MG63 (cell line): ENCODE results near the gene CTCFL. TPM values are rescaled to one million over a fixed set of nuclear protein-coding genes. Genes with fewer than 3 reads are reported as not detected.

Source experiments
- DNase-seq: peaks from one replicate; pipeline ENCODE4 v3.0.0-alpha.2; 2020
- H3K27me3 ChIP-seq: fragments of 250-450 bp; sonication (Bioruptor Pico); 2 replicates; pipeline ENCODE4 v1.5.1; 2020; ENCODE audit warnings: mild to moderate bottlenecking, moderate library complexity
- H3K36me3 ChIP-seq: fragments of 250-450 bp; sonication (Bioruptor Pico); 2 replicates; pipeline ENCODE4 v1.5.1; 2020; ENCODE audit warnings: mild to moderate bottlenecking, moderate library complexity
- H3K4me3 ChIP-seq: fragments of 250-450 bp; sonication (Bioruptor Pico); 2 replicates; pipeline ENCODE4 v1.5.1; 2020; ENCODE audit warnings: mild to moderate bottlenecking, moderate library complexity
- H3K9me3 ChIP-seq: fragments of 250-450 bp; sonication (Bioruptor Pico); 2 replicates; pipeline ENCODE4 v1.5.1; 2020; ENCODE audit warnings: mild to moderate bottlenecking, moderate library complexity
- total RNA-seq: library from RNA; depleted of rRNA; stranded (reverse); fragments of >200 nt; shearing (Covaris generic); gene quantifications from 2 replicates; pipeline ENCODE4 v1.2.3, GENCODE V29; 2014; ENCODE audit warnings: low replicate concordance; rRNA removed

CTCFL gene, protein sequence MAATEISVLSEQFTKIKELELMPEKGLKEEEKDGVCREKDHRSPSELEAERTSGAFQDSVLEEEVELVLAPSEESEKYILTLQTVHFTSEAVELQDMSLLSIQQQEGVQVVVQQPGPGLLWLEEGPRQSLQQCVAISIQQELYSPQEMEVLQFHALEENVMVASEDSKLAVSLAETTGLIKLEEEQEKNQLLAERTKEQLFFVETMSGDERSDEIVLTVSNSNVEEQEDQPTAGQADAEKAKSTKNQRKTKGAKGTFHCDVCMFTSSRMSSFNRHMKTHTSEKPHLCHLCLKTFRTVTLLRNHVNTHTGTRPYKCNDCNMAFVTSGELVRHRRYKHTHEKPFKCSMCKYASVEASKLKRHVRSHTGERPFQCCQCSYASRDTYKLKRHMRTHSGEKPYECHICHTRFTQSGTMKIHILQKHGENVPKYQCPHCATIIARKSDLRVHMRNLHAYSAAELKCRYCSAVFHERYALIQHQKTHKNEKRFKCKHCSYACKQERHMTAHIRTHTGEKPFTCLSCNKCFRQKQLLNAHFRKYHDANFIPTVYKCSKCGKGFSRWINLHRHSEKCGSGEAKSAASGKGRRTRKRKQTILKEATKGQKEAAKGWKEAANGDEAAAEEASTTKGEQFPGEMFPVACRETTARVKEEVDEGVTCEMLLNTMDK
- not detected in 2 replicates for total RNA-seq

DNA sequence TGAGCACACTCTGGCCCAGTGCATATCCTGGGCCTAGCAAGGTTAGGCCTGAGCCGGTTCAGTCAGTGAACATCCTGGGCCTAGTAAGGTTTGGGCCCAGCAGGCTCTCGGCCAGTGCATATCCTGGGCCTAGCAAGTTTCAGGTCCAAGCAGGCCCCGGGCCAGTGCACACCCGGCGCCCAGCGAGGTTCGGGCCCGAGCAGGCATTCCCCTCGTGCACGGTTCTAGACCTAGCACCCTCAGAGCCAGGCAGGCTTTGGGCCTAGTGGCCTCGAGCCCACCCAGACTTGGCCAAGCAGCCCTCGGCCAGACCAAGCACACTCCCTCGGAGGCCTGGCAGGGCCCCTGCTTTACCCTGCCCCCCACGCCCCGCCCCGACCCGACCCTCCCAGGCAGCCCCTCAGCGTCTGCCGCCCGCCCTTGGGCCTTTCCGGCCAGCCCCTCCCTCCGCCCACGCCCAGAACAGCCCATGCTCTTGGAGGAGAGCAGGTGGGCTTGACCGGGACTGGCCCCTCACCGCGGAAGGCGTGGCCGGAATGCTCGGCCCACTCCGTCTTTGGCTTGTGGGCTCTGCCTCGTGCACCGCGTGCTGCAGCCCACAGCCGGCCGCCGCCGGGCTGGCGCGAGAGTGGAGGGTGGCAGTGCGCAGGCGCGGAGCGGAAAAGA, at the start of gene CTCFL:
CTCFL (minus strand) TSS at position 630 of the 666 bp plus-strand sequence. CDS start 935 bp downstream, outside the sequence.
- DNase-seq: no peak
- Histone ChIP-seq H3K27me3 (no peaks in the 10 kb centered on the region), H3K4me3 (no peak within 1 kb of the TSS), H3K9me3 (no peaks in the 10 kb centered on the region), H3K36me3 (no peaks in the 10 kb centered on the region)

DNA sequence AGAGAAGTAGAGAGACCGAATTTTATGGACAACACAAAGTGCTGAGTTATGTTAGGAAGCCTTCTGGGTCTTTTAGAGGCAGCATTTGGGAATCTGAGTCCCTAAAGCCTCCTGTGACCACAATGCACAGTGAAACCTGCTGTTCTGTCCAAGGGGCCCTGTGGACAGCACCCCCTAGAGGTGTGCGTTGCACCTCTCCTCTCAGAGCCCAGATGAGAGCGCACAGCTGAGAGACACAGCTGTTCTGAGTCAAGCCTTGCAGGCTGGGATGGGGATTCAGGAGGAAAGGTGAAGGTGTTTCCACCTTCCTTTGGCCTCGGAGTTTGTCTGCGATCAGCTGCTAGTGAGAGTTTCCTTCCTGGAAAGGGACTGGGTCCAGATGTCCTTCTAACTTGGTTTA, 49.0 kb upstream of the CTCFL start:
- Histone ChIP-seq H3K27me3 (peaks cover 19% of the 10 kb centered on the region), H3K36me3 (no peaks in the 10 kb centered on the region), H3K9me3 (no peaks in the 10 kb centered on the region), H3K4me3 (no peak overlapping the region)
- no peak for DNase-seq

DNA sequence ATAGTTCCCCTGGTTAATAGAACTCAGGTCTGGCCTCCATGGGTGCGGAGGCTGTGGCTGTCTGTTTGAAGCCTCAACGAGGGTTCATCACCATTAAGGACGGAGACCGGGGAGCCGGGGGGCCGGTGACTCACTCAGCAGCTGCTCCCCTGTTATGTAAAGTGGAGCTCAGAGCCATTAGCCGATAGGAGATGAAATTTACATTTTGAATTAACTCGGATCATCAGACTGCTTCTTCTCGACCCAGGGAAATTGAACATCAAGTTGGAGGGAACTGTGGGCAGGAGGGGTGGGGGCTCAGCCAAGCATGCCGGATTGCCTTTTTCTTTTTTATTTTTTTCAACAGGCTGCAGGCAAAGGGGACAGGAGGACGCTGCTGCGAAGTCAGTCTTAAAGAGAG, 48.3 kb upstream of the CTCFL start:
- Histone ChIP-seq H3K36me3 (no peaks in the 10 kb centered on the region), H3K4me3 (no peak overlapping the region), H3K9me3 (no peaks in the 10 kb centered on the region), H3K27me3 (peaks cover 17% of the 10 kb centered on the region)
- DNase-seq: no peak

DNA sequence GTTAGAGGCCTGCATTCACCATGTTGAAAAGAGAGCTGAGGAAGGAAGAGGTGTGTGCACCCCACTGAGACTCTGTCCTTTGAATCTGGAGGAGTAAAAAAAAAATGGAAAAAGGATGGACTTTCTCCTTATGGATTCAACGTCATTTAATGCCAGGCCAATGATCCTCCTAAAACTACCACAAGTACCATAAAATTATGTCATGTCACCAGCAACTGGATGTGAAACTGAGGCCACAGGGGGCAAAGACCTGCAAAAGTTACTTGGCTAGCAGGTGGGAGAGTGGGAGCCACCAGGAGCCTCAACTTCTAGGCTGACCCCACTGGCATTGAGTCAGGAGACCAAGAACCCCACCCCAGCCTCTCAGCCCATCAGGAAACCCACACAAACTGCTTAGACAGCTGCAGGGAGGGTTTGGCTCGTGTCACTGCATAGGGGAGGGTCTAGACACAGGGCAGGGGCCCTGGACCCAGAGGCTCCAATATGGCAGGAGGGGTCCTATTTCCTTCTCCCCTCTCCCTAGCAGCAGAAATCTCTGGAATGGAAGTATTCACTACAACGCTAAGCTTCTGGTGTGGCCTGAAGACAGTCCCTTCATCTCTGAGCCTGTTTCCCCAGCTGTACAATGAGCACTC, 47.0 kb upstream of the CTCFL start:
- DNase-seq: no peak
- no peaks in the 10 kb centered on the region for H3K36me3 ChIP-seq
- no peaks in the 10 kb centered on the region for H3K9me3 ChIP-seq
- H3K27me3 ChIP-seq: peaks cover 28% of the 10 kb centered on the region
- H3K4me3 ChIP-seq: no peak overlapping the region

DNA sequence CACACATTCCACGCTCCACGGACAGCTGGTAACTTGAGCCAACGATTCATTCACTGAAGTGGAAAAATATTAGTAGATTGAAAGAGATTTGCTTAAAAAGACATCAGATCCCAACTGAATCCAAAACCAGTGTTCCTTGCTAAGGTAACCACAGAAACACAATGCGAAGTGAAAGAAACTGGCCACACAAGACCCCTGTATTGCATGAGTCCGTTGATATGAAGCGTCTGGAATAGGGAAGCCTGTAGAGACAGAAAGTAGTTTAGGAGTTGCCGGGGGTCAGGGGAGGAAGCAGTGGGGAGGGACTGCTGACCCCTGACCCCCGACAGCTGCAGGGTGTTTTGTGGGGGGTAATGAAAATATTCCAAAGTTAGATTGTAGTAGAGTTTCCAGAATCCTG, 46.0 kb upstream of the CTCFL start:
- H3K9me3 ChIP-seq: no peaks in the 10 kb centered on the region
- no peak overlapping the region for H3K4me3 ChIP-seq
- H3K27me3 ChIP-seq: peaks cover 28% of the 10 kb centered on the region
- no peaks in the 10 kb centered on the region for H3K36me3 ChIP-seq
- no peak for DNase-seq

DNA sequence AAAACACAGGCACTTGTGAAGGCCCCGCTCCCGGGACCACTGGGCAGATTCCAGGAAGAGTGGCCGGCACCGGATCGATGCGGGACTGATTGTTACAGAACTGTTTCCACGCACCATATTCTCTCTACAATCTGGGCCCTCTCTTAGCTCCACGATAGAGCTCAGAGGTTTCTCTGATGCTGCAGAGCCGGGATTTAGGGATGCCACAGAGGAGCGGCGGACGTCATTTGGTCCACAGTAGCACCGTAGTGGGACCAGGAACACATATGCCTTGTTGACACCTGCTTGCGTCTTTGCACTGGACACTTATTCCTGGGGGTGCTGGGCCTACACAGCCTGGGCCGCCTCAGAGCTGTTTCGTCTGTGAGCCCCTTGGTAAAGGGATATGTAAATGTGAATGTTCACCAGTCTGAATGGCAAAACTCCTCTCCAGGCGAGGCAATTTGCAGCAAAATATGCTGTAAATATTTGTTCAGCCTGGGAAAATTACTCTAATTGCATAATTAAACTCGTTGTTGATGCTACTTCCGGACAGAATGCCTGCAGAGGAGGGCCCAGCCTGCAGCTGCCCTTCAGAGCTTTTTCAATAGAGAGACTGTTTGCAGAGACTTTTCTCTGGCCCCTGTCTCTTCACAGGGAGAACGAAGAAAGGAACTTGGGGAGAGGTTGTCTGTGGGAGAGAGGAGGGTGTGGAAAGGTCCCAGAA, 45.4 kb upstream of the CTCFL start:
- no peak for DNase-seq
- H3K27me3 ChIP-seq: peaks cover 31% of the 10 kb centered on the region

DNA sequence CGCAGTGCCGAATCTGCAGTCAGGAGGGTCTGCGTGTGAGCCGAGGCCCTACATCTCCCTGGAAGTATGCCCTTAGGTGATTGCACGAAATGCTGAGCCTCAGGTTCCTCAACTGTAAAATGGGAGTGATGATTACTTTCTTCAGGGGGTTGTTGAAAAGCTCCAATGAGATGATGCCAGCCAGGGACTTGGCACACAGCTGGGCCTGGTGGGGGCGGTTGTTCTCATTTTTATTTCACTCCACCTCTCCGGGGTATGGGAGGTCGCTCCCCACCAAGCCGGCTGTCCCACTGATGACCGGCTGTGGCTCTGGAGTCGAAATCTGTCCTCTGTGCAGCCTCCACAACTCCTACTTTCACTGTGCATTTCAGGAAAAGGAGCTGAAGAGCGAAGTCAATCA, 44.0 kb upstream of the CTCFL start:
- DNase-seq: no peak
- Histone ChIP-seq H3K27me3 (peaks cover 29% of the 10 kb centered on the region), H3K4me3 (no peak overlapping the region), H3K36me3 (no peaks in the 10 kb centered on the region), H3K9me3 (no peaks in the 10 kb centered on the region)

More for the DNA sequence above, 45.4 kb upstream of the CTCFL start:
- no peaks in the 10 kb centered on the region for H3K36me3 ChIP-seq
- no peak overlapping the region for H3K4me3 ChIP-seq
- no peaks in the 10 kb centered on the region for H3K9me3 ChIP-seq

DNA sequence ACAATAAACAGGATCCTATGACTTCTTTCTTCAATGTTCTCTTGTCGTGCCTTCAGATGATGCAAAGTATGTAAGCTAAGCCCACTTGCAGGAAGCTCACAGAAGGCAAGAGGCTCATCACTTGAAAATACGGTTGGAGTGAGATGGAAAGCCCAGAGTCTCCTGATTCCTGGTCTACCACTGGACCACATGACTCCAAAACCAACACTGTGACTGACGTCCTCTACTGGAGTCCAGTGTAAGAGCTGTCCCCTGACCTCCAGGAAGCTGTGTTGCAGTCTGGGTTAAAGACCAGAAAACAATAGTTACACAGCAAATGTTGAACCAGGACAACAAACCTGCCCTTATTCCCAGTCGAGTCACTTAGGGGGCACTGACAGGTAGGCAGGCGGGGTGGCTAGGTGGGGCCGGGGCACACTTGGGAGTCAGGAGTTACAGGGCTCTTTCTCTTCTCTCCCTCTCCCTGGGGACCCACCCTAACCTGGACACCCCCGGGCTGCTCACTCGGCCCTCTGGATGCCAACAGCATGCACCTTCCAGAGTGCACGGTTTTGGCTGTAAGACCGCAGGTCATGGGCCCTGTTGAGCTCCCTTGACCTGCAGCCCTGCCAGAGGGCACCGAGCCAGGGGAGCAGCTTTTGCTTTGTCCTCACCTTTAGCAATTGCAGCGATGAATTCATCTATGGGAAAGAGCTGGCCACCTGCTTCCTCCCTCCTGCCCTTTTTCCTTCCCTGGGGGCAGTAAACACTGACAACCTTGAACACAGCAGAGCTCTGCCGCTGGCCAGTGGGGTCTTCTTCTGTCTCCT, 43.4 kb upstream of the CTCFL start:
- Histone ChIP-seq H3K4me3 (no peak overlapping the region), H3K36me3 (no peaks in the 10 kb centered on the region), H3K9me3 (no peaks in the 10 kb centered on the region), H3K27me3 (peaks cover 29% of the 10 kb centered on the region)
- no peak for DNase-seq

DNA sequence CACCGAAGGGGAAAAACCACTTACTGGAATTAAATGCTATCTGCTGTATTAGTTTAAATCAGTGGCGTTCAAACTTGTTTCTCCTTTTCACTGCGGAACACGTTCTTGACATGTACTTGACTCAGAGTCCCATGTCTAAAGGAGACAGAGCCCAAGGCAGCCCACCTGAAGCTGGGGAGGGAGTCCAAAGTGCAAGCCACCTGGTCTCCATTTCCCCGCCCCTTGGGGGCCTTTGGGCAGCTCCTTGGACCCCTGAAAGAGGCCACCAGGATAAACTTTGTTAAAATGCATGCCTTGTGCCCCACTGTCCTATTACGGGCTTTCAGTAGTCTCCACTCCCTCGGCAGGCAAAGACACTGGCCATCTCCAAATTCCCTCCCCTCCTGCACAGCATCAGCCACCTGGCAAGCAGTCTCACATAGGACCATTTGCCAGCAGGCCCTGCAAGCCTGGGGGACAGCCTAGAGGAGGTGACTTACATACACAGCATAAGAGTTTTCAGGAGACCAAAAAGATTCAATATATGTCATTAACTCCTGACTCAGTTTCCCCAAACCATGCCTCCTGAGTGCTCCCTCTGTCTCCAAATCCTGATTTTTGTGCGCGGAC, 42.6 kb upstream of the CTCFL start:
- Histone ChIP-seq H3K27me3 (peaks cover 29% of the 10 kb centered on the region), H3K4me3 (no peak overlapping the region), H3K36me3 (no peaks in the 10 kb centered on the region), H3K9me3 (no peaks in the 10 kb centered on the region)
- no peak for DNase-seq

DNA sequence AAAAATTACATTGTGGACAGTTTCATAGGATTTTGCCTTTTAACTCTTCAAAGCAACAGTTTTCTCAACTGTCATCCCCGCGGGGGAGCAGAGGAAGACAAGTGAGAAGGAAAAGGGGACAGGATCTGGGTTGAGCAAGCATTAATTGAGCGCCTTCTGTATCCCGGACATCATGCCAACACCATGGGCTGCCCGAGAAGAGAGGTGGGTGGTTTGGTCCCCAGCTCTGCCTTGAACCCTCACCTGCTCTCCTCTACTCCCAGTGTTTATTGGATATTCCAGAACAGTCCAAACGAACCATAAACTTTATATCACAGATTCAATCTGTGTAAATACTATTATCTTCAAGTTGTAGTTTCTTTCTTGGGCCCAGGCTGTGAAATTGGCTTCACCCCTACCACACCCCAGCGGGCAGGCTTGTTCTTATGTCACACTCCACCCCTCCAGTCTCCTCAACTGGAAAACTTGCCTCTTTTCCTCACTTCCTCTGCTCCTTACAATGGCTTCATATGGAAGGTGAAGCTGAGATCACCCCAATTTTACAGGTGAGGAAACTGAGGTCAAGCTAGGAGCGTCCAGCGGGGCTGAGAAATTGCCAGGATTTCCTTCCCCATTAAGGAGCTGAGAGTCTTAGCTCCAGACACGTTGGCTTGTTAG, 42.0 kb upstream of the CTCFL start:
- H3K9me3 ChIP-seq: no peaks in the 10 kb centered on the region
- no peak for DNase-seq
- no peaks in the 10 kb centered on the region for H3K36me3 ChIP-seq
- H3K4me3 ChIP-seq: no peak overlapping the region
- peaks cover 29% of the 10 kb centered on the region for H3K27me3 ChIP-seq

DNA sequence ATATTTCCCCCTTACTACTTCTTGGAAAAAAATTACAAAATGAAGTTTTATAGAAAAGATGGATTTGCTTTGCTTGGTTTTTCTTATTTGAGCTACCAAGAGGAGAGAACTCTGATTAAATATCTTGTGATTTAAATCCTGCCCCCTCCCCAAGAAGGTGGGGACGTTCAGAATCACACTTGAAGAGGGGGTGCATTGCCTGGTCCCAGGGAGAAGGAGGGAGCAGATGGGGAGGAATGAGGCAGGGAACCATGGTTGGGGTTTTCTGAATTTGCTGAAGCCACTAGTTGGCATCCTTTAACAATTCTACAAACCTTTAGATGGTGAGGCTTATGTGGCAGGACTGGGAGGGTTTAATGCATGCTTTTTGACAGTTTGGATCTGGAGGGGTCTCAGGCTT, 41.5 kb upstream of the CTCFL start:
- no peak overlapping the region for H3K4me3 ChIP-seq
- DNase-seq: no peak
- H3K27me3 ChIP-seq: peaks cover 29% of the 10 kb centered on the region
- no peaks in the 10 kb centered on the region for H3K36me3 ChIP-seq
- H3K9me3 ChIP-seq: no peaks in the 10 kb centered on the region

DNA sequence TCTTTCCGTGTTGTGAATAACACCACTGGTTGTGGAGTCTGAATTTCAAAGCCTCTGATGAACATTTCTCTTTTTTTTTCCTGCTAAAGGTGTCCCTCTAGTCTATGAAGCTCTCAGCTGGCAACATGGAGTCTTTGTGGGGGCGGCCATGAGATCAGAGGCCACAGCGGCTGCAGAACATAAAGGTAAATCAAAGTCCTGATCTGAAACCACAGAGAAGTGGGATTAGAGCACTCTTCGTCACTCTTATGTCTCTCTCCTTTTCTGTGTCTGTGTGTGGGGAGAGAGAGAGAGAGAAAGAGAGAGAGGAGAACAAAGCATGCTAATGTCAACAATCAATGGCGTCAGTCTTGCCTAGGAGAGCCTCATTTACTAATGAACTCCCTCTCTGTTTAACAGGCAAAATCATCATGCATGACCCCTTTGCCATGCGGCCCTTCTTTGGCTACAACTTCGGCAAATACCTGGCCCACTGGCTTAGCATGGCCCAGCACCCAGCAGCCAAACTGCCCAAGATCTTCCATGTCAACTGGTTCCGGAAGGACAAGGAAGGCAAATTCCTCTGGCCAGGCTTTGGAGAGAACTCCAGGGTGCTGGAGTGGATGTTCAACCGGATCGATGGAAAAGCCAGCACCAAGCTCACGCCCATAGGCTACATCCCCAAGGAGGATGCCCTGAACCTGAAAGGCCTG, 40.2 kb upstream of the CTCFL start:
- H3K9me3 ChIP-seq: no peaks in the 10 kb centered on the region
- DNase-seq: no peak
- H3K27me3 ChIP-seq: peaks cover 34% of the 10 kb centered on the region
- no peak overlapping the region for H3K4me3 ChIP-seq
- H3K36me3 ChIP-seq: no peaks in the 10 kb centered on the region

DNA sequence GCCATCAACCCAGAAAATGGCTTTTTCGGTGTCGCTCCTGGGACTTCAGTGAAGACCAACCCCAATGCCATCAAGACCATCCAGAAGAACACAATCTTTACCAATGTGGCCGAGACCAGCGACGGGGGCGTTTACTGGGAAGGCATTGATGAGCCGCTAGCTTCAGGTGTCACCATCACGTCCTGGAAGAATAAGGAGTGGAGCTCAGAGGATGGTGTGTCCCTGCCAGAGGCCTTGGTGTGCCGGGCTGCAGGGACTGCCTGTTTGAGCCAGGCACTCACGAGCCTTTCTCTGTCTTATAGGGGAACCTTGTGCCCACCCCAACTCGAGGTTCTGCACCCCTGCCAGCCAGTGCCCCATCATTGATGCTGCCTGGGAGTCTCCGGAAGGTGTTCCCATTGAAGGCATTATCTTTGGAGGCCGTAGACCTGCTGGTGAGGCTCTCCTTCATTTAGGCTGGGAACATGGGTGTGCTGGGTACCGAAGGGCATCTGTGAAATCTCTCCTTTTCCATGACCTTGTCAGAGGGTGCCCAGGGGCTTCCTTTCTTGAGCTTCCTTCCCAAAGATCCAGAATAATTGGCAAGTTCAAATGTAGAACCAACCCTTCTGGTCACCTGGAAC, 39.4 kb upstream of the CTCFL start:
- Histone ChIP-seq H3K9me3 (no peaks in the 10 kb centered on the region), H3K27me3 (peaks cover 42% of the 10 kb centered on the region), H3K4me3 (no peak overlapping the region), H3K36me3 (no peaks in the 10 kb centered on the region)
- no peak for DNase-seq

DNA sequence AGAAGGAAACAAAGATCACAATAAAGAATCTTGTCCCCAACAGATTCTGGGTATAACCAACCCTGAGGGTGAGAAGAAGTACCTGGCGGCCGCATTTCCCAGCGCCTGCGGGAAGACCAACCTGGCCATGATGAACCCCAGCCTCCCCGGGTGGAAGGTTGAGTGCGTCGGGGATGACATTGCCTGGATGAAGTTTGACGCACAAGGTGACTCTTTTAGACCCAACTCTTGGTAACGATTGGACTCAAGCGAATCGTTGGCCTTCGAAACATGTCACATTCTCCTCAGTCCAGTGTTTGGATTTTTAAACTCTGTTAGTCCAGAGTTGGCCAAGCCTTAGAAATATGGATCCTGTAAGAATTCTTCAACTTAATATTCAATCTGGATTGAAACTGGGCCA, 38.6 kb upstream of the CTCFL start:
- no peak for DNase-seq
- peaks cover 49% of the 10 kb centered on the region for H3K27me3 ChIP-seq
- no peaks in the 10 kb centered on the region for H3K9me3 ChIP-seq
- H3K4me3 ChIP-seq: no peak overlapping the region
- no peaks in the 10 kb centered on the region for H3K36me3 ChIP-seq
